Middle frontal gyrus (tissue), 1 donor: ENCODE results near the gene HOMER1.
"Not testable (repeated sequence)": the region's sequence is repeated elsewhere in the genome, so short reads cannot be mapped to it uniquely, and the experiment has no call there.

ENCODE experiments used
- DNase-seq: peaks from one replicate; pipeline ENCODE4 v3.0.0-alpha.2; 2015; ENCODE audit warnings: low spot score; ENCODE audit errors: extremely low spot score

Gene HOMER1

DNA sequence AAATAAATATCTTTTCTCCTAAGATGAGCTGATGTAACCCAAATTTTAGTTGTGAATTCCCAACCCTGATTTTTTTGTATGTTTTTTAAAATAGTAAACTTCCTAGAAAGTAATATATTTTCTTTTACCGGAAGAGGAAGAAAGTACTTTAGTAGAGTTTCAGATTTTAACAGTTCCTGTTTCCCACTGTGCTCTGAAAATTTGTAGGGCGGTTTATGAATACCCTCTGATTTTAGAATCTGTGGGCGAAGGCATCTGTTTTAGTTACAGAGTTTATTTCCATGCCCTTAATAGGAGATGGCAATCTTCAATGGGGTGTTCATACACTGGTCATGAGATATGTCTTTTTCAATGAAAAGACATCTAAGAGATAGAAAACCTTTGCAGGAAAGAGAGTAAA, 3.7 kb upstream of the HOMER1 start:
- DNase-seq: no peak

DNA sequence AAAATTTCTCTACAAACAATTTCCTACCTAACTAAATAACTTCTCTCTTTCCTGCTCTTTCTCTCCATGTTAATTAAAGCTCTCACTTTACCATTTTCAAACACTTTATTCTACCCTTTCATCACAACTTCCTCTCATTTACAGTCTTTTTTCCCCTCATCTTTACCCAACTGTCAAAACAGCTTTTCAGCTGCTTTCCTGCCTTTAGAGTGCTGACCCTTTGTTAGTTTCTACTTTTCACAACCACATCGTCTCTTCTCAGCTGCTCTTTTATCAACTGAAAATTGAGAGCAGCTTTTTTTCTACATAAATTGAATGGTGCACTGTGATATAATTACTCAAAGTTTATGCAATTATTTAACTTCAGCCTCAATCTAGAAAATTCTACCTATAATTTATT, 3.1 kb upstream of the HOMER1 start:
- DNase-seq: no peak

DNA sequence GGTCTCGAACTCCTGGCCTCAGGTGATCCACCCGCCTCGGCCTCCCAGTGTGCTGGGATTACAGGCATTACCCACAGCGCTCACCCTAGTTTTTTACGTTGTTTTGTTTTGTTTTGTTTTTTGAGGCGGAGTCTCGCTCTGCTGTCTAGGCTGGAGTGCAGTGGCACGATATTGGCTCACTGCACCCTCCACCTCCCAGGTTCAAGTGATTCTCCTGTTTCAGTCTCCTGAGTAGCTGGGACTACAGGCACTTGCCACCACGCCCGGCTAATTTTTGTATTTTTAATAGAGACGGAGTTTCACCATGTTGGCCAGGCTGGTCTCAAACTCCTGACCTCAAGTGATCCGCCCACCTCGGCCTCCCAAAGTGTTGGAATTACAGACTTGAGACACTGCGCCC, 2.4 kb upstream of the HOMER1 start:
- not testable (repeated sequence) for DNase-seq

DNA sequence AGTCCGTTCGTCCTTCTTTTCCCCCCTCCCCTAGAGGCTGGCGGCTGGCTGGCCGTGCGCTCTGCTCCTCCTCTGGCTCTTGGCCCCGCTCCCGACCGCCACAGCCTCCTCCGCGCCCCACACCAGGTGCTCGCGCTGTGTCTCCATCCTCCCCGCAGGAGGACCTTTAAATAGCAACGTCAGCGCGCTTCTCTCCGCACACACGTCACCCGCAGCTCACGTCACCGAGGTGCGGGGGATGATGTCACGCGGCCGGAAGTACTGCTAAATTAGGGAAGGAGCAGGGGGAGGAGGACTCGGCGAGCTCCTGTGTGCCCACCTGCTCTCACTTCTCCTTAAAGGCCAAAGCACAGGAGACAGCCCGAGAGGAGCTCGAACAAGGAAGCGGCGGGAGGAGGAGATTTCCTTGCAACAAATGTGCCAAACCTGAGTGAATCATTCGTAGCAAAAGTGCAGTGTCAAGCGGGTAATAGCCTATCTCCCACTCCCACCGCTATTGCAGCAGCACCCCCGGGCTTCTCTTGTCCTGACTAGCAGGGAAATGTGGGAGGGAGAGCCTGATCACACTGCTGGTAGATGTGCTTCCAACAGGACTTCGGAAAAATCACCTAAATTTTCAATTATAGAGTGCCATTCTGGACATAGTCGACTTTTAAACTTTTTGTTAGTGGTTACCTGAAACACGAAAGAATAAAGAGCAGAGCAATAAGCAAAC, 614 bp upstream of the HOMER1 start:
- peak; percentile 90 for DNase-seq

DNA sequence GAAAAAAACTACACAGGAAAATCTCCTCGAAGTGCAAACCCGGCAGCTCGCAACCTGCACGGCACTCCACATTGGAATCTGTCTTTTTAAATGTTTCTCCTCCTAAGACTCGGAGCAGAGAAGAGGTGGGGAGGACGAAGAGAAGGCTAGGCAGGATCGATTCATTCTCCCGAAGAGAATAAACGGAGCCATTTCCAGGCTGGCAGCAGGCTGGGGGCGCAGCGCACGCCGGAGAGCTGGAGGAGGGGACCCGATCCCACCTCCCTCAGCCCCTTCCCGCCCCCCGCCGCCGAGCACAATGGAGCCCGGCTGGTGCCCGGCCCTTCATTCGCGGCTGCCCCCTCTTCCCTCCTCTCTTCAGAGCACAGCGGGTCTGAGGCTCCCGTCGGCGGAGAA, 628 bp downstream of the HOMER1 start:
- DNase-seq: no peak

DNA sequence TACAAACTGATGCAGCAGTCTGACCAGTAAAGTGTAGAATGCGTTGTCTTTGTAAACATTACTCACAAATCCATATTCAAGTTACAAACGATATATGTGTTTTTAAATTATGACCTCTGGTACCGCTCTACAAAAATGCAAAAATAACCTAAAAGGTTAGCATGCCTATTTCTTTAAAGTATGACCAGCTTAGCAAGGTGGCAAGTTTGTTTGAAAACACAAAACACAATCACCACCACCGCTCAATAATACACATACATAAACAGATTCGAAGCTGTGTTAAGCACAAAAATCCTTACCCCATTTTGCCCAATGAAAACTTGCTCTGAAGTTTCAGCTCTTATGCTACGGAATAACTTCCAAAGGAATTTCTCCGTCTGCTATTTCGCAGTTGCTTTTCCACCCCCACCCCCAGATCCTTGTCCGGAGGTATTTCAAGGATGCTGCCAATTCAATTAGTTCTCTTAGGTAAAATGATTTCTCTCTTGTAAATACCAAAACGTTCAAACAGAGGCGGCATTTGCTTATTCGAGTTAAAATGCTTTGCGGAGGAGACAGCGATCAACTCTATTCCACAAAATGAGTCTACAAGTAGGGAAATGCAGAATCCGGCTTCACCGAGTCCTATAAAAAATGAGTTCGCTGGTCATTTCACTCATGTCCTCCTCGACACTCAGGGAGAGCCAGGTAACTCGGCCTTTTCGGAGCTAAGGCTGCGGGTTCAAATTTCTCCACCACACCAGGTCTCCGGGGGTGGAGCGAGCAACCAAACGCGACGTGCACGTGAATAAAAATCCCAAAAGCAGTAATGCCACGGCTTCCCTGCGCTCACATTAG, 1.2 kb downstream of the HOMER1 start:
- DNase-seq: no peak

DNA sequence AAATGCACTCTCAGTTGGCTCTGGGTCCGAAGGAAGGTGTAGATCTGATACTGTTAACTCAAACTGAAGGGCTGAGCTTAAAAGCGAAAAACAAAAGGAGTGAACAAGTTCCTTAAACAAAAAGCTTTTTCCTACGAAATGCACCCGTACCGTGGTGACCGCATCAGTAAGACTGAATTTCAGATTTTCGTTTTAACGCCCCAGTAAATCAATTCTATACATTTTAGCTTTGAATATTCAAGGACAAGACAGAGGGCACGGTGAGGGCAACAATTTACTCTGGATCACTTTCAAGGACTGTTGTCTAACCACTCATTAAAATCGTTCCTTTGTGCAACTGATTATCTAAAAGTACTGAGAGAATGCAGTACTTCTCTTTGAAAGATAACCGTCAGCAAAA, 1.9 kb downstream of the HOMER1 start:
- no peak for DNase-seq

DNA sequence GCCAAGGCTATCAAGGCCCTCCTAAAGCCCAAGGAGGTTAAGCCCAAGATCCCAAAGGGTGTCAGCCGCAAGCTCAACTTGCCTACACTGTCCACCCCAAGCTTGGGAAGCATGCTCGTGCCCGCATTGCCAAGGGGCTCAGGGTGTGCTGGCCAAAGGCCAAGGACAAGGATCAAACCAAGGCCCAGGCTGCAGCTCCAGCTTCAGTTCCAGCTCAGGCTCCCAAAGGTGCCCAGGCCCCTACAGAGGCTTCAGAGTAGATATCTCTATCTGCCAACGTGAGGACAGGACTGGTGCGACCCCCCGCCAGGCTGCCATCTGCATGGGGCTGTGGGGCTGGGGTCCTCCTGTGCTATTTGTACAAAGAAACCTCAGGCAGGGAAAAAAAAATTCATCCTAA, 3.3 kb downstream of the HOMER1 start:
- no peak for DNase-seq

DNA sequence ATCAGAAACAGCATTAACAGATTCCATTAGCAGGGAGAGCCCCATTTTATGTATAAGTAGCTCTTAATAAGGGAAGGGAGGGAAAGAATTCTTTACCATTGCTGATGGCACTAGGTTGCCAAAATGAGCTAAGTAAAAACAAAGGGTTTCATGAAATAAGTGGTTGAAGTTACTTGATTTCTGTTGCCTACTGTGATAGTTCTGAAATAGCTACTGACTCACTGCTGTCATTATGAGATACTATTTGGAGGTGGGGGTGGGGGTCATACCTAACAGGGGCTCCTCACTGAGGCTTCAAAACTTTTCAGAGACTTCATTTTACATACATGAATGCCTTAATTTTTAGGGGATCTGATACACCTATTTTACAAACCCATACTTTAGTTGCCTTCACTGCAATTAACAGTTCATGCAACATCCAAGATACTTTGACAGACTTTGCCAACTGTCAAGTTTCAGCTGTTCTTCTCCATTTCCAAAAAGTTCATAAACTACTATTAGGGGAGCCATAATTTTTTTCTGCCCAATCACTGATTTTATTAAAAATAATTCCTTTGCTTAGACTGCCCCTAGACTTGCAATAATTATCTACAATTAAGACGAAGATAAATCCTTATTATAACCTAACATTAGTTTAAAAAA, 4.6 kb downstream of the HOMER1 start:
- no peak for DNase-seq

DNA sequence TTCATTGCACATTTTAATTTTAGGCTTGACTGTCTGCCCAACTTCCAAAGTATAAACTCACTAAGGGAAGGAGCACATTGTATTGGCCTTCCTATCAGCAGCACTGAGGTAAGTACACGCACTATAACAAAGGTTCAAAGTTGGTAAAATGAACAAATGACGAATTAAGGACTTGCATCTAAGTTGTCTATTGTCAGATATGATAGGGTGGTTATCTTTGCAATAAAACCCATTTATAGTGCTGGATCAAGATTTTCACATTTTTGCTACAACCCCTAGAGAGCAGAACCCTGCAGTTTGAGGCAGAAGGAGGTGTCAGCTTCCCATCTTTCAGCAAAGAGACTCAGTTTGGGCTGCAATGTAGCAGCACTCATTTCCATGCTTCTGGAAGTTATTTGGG, 5.1 kb downstream of the HOMER1 start:
- no peak for DNase-seq

DNA sequence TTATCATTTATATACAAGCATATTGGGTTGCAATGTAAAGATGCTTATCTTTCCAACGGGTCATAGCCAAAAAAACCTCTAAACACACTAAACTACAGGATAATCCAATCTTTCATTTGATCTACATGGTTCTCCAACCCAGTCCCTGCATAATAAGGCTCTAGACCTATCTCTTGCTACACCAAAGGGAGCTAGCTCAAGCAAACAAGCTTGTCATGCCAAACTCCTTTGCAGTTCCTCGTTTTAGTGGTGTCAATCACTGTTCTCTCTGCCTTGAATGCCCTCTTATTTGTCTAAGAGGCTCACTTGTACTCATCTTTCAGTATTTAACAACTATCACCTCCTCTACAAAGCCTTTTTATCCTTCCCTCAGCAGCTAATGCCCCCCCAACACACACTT, 5.6 kb downstream of the HOMER1 start:
- no peak for DNase-seq

DNA sequence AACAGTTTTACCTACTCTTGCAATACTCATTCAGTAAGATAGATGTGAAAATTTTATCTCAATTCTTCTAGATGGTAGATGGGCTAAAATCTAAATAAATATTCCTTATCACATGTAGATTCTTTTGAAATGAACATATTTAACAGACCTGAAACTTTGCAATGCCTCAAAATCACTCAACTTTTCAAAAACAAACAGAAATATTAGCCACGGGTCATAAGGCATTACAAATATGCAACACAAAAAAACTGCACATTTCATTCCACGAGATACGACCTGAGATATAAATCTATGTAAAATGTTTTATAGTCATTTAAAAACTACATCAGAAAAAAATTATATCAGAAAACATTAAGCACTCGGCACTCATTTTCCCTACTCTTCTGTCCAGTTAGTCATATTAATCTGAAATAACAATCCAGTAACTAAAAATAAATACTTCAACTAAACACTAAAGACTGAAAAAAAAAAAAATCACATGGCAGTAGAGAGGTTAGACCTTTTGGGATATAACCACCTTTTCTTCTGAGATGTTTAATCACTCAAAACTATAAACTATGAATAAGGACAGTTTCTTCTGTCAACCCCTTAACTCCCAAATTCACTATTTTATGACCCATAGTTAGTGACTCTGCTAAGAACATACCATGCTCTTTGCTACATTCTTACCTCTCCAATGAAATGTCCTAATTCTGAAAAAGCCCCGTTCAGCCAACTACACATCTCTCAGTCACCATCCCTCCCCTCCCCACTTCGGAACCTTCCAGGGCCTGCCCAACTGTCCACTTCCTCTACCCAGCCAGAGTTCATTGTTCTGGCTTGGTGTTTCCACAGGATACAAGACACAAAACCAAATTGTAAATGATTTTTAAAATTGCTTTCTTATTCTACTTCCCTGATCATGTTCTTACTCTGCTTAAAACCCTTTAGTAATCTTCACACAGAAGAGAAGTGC, 6.4 kb downstream of the HOMER1 start:
- DNase-seq: no peak

DNA sequence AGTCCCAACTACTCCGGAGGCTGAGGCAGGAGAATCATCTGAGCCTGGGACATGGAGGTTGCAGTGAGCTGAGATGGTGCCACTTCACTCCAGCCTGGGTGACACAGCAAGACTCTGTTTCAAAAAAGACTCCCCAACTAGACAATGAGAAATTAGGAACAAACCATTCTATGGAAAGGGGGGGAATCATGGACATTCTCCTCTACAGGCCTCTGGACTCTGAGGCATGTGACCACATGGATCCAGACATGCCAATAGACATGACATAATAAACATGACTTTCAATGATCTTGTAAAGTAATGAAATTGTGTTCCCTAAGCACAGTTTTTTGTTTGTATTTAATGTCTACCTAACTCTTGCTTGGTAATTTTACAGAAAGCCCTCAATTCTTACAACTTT, 8.8 kb downstream of the HOMER1 start:
- no peak for DNase-seq

DNA sequence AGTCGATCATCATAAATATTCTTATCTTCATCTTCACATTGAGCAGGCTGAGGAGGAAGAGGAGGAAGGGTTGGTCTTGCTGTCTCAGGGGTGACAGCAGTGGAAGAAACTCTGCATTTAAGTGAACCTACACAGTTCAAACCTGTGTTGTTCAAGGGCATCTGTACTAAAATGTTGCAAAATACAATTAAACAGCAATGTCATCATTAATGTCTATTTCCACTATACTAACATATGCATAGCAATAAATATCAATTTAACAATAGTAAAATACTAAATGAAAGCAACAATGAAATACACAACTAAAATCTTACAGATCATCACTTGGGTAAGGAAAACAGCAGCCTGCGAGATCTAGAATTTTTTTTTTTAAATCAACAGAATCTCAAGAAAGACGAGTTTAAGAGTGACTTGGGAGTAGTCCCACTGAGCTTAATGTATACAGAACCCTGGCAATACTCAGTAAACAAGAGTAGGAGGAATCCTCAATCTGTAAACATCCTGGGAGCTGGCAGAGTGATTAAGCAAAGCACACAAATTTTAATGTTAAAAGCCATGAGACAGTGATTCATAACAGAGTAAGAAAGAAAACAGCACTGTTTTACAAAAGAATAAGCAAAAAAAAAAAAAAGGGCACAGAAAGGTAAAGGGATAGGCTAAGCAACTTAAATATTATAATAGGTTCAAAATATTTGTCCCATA, 10.0 kb downstream of the HOMER1 start:
- DNase-seq: no peak

DNA sequence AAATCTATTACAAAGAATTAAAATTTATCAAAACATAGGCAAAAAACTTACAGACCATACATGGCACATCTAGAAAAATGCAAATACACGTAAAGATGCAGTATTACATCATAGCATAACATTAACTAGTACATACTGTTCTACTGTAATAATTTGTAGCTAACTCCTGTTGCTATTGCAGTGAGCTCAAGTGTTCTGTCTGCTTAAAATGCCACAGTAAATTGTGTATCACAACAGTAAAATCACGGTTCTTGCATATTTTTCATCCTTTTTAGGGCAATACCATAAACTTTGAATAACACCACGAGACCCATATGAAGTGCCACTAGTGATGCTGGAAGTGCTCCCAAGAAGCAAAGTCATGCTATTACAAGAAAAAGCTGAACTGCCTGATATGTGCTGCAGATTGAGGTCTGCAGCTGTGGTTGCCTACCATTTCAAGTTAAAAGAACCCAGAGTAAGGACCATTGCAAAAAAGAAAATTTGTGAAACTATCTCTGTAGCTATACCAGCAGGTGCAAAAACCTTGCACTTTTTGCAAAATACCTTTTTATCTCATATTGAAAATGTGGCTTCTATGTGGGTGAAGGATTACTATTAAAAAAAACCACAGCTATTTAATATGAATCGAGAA, 14.2 kb downstream of the HOMER1 start:
- no peak for DNase-seq

DNA sequence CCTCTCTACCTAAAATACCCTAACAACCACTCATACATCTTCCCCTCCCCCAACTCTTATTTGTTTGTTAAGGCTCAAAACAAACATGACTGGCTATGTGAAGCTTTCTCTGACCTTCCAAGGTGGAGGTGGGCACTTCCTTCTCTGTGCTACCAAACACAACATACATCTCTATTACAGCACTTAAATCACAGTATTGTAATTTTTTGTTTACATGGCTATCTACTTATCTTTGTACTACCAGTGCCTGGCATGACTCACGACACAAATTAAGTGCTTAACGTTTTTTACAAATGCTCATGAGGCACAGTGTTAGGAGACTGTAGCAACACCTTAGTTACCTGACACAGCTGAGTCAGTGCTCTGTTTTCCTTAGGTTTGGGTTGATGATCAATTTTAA, 18.6 kb downstream of the HOMER1 start:
- no peak for DNase-seq

DNA sequence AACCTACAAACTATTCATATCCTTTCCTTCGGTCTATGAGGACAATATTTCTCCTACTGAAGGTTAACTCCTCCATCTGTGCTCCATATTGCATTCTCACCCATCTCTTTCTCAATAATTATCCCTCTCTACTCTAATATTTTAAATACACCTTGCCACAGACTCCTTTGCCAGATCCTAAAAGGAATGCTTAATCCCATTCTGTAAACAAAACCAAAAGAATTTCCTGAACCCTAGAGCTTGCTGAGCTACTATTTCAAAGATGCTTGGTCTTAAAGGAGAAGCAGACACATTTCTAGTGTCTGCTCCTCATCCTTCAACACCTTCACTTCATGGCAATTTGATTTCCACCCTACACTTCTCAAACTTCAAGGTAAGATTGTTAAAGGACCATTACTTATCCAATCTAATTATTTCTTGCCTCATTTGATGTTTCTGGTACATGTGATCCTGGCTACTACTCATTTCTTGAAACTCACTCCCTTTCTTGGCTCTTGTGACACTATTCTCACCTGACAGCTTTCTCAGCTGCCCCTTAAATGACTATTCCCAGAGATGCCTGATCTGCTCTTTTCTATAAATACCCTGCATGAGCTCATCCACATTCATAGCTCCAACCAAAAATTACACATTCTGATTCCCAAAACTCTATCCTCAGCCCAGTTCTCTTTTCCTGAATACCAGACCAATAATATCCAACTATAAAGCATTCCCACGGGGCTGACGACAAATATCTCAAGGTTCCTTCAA, 20.2 kb downstream of the HOMER1 start:
- no peak for DNase-seq

DNA sequence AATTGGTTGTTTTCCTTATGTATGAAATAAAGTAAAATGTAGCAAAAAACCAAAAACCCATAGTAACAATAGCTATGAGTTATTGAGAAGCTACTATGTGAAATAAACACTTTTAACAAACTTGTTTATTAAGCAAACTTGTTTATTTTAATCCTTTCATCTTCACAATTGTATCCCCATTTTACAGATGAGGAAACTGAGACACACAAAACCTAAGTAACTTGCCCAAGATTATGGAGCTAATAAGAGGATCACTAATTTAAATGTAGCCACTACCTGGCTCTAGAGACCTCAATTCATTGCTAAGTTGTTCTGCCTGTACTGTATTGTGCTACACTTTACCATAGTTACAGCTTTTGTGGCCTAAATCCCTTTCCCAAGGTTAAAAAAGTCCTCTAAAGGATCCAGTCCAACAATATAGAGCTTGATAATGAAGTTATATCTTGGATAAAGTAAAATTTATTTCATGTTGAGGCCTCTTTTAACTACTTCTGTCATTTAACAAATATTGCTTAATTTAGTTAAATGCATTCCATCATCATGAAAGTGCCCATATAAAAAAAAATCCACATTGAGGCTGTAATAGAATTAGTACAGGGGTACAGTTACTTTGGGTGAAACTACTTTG, 22.1 kb downstream of the HOMER1 start:
- no peak for DNase-seq

DNA sequence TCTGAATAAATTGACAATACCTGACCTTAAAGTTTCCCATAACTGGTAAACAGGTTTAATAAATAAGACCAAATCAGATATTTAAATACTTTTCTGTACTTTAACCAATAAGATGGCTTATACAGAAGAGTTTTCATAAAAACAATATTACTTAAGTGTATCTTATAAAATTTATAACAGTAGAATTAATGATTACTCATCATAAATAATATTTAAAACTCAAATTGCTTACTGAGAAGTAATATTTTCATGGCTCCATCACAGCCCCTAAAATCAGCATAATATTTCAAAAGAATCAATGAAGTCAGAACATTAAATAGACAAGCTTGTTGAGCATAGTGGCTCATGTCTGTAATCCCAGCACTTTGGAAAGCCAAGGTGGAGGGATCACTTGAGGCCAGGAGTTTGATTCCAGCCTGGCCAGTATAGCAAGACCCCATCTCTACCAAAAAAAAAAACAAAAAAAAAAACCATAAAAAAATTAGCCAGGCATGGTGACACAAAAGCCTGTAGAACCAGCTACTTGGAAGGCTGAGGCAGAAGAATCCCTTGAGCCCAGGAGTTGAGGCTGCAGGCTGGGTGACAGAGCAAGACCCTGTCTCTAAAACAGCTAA, 23.5 kb downstream of the HOMER1 start:
- DNase-seq: no peak
